Upper lobe of left lung (tissue), 6 donors: Measurements from ENCODE around the gene CCDC138. TPM values are rescaled to one million over a fixed set of nuclear protein-coding genes. Genes with fewer than 3 reads are reported as not detected.

Experiments used
- ATAC-seq, 2 donors: fragments of 200-7000 bp; cut with Tn5 transposase; one replicate each; pipeline ENCODE4 v1.9.1; 2022; ENCODE audit warnings: mild to moderate bottlenecking in 2 of 2, moderate library complexity in 2 of 2; ENCODE audit not compliant: low FRiP score in 2 of 2
- DNase-seq, 2 donors: peaks; one replicate each; pipeline ENCODE4 v3.0.0-alpha.2; 2019 to 2020
- H3K27ac ChIP-seq, 4 donors: fragments of 200-600 bp; sonication (generic); one replicate each; pipeline ENCODE4 v1.5.1; 2016 to 2019
- H3K27me3 ChIP-seq, 4 donors: fragments of 200-600 bp; sonication (generic); one replicate each; pipeline ENCODE4 v1.5.1; 2017 to 2019
- H3K36me3 ChIP-seq, 4 donors: fragments of 200-600 bp; sonication (generic); one replicate each; pipeline ENCODE4 v1.5.1; 2016 to 2019
- H3K4me1 ChIP-seq, 4 donors: fragments of 200-600 bp; sonication (generic); one replicate each; pipeline ENCODE4 v1.5.1; 2018 to 2019
- H3K4me3 ChIP-seq, 4 donors: fragments of 200-600 bp; sonication (generic); one replicate each; pipeline ENCODE4 v1.5.1; 2017 to 2019; ENCODE audit warnings: mild to moderate bottlenecking in 2 of 4, moderate library complexity in 1 of 4
- H3K9me3 ChIP-seq, 4 donors: fragments of 200-600 bp; sonication (generic); one replicate each; pipeline ENCODE4 v1.5.1; 2018 to 2019
- CTCF ChIP-seq, 6 experiments: fragments of 450-650 bp in 4 of 6; fragments of 200-600 bp in 2 of 6; sonication (generic) in 2 of 6; IDR thresholded peaks; one replicate each; pipeline ENCODE4 v1.5.1; 2016 to 2019; ENCODE audit warnings: antibody characterized with exemption in 6 of 6
- EP300 ChIP-seq, 4 donors: sonication (generic); formaldehyde crosslinking; IDR thresholded peaks; one replicate each; pipeline ENCODE4 v1.5.1; 2017; ENCODE audit warnings: antibody characterized with exemption in 4 of 4, control low read depth in 2 of 4
- POLR2A ChIP-seq, 4 donors: fragments of 450-650 bp; IDR thresholded peaks; one replicate each; pipeline ENCODE4 v1.5.1; 2016 to 2017; ENCODE audit warnings: antibody characterized with exemption in 4 of 4, mild to moderate bottlenecking in 2 of 4
- POLR2AphosphoS5 ChIP-seq, 2 donors: sonication (generic); formaldehyde crosslinking; IDR thresholded peaks; one replicate each; pipeline ENCODE4 v1.5.1; 2017; ENCODE audit warnings: antibody characterized with exemption in 2 of 2
- WGBS, 2 donors: methylation state at CpG; one replicate each; pipeline ENCODE4 v1.1.5; 2017 to 2018; 5-methylcytosine and 5-hydroxymethylcytosine counted together
- total RNA-seq, 6 donors: library from RNA; depleted of rRNA in 4 of 6; stranded (reverse); fragments of >200 nt in 4 of 6; gene quantifications; one replicate each; pipeline versions ENCODE4 v1.1.0 to v1.2.1, GENCODE V29; 2016 to 2021
- donor health status: DM: no; HTN: no; CAD: no; lungs with moderate emphysema.
- donor health status: DM: no; HTN: yes; CAD: no; lungs with severe emphysema.

Gene CCDC138
- total RNA-seq, 6 donors from 2014 or later: 2.4 to 16.3 (median 3.2) TPM

GRCh38 chr2:108854484-108854883 lies 67.9 kb downstream of the CCDC138 start:
- H3K36me3 ChIP-seq: peaks cover 0 to 2% (median 0%) of the 10 kb centered on the region in 4 donors
- TF ChIP-seq EP300 (IDR thresholded peaks at IDR 0.05): no peak
- TF ChIP-seq POLR2AphosphoS5 (IDR thresholded peaks at IDR 0.05): no peak
- TF ChIP-seq POLR2A (IDR thresholded peaks at IDR 0.05): no peak
- no peak for TF ChIP-seq CTCF (IDR thresholded peaks at IDR 0.05)
- H3K4me3 ChIP-seq: no peak overlapping the region
- H3K27ac ChIP-seq: no peak overlapping the region
- ATAC-seq (no peak), DNase-seq (no peak)
- H3K27me3 ChIP-seq: no peaks in the 10 kb centered on the region
- WGBS, 2 donors: 77 to 80% methylated on average over 1 of the region's 1 CpG
- H3K4me1 ChIP-seq: no peaks in the 10 kb centered on the region
- H3K9me3 ChIP-seq: no peaks in the 10 kb centered on the region

- H3K4me1 ChIP-seq: no peaks in the 10 kb centered on the region
- no peak for ATAC-seq
Measured at GRCh38 chr2:108855194-108855593, 68.6 kb downstream of the CCDC138 start.

GRCh38 chr2:108858894-108859293 lies 72.3 kb downstream of the CCDC138 start:
- Histone ChIP-seq H3K27me3 (no peaks in the 10 kb centered on the region), H3K9me3 (no peaks in the 10 kb centered on the region), H3K36me3 (no peaks in the 10 kb centered on the region), H3K4me3 (no peak overlapping the region), H3K4me1 (no peaks in the 10 kb centered on the region), H3K27ac (no peak overlapping the region)
- ATAC-seq: no peak
- WGBS, 2 donors: 84 to 96% methylated on average over 3 of the region's 3 CpGs
- no peak for DNase-seq
- TF ChIP-seq EP300 (IDR thresholded peaks at IDR 0.05): no peak
- no peak for TF ChIP-seq CTCF (IDR thresholded peaks at IDR 0.05)
- TF ChIP-seq POLR2A (IDR thresholded peaks at IDR 0.05): no peak
- TF ChIP-seq POLR2AphosphoS5 (IDR thresholded peaks at IDR 0.05): no peak

More at GRCh38 chr2:108855194-108855593, 68.6 kb downstream of the CCDC138 start:
- Histone ChIP-seq H3K36me3 (peaks cover 0 to 2% (median 0%) of the 10 kb centered on the region in 4 donors), H3K27me3 (no peaks in the 10 kb centered on the region), H3K27ac (no peak overlapping the region), H3K4me3 (no peak overlapping the region), H3K9me3 (no peaks in the 10 kb centered on the region)
- WGBS, 2 donors: 43% methylated on average over 1 of the region's 1 CpG
- peak in 2 of 6 experiments; percentile 11 to 13 for TF ChIP-seq CTCF (IDR thresholded peaks at IDR 0.05)
- TF ChIP-seq POLR2AphosphoS5 (IDR thresholded peaks at IDR 0.05): no peak
- no peak for DNase-seq

GRCh38 chr2:108866041-108866440 lies 79.5 kb downstream of the CCDC138 start:
- no peaks in the 10 kb centered on the region for H3K4me1 ChIP-seq
- DNase-seq: no peak
- TF ChIP-seq EP300 (IDR thresholded peaks at IDR 0.05) (no peak), CTCF (IDR thresholded peaks at IDR 0.05) (no peak), POLR2A (IDR thresholded peaks at IDR 0.05) (no peak), POLR2AphosphoS5 (IDR thresholded peaks at IDR 0.05) (no peak)
- H3K27ac ChIP-seq: no peak overlapping the region
- H3K9me3 ChIP-seq: peaks cover 0 to 7% (median 6%) of the 10 kb centered on the region in 4 donors
- no peak for ATAC-seq
- no peak overlapping the region for H3K4me3 ChIP-seq
- H3K27me3 ChIP-seq: no peaks in the 10 kb centered on the region
- H3K36me3 ChIP-seq: no peaks in the 10 kb centered on the region

GRCh38 chr2:108868911-108869310 lies 82.3 kb downstream of the CCDC138 start:
- H3K27me3 ChIP-seq: no peaks in the 10 kb centered on the region
- H3K4me3 ChIP-seq: no peak overlapping the region
- TF ChIP-seq CTCF (IDR thresholded peaks at IDR 0.05): no peak
- no peak for TF ChIP-seq POLR2A (IDR thresholded peaks at IDR 0.05)
- TF ChIP-seq EP300 (IDR thresholded peaks at IDR 0.05): no peak
- no peak for TF ChIP-seq POLR2AphosphoS5 (IDR thresholded peaks at IDR 0.05)
- H3K4me1 ChIP-seq: no peaks in the 10 kb centered on the region
- H3K27ac ChIP-seq: no peak overlapping the region
- no peak for DNase-seq
- peaks cover 0 to 7% (median 6%) of the 10 kb centered on the region in 4 donors for H3K9me3 ChIP-seq
- ATAC-seq: no peak
- 93 to 94% methylated on average over 1 of the region's 1 CpG for WGBS, 2 donors
- no peaks in the 10 kb centered on the region for H3K36me3 ChIP-seq
